GDM1 (cell line): ENCODE data around the gene GHITM.
"Not testable (repeated sequence)": the region's sequence is repeated elsewhere in the genome, so short reads cannot be mapped to it uniquely, and the experiment has no call there.

ENCODE experiments used
- DNase-seq: peaks from one replicate; lab custom pipeline; 2025; lab: John Stamatoyannopoulos, UW

GHITM gene

DNA sequence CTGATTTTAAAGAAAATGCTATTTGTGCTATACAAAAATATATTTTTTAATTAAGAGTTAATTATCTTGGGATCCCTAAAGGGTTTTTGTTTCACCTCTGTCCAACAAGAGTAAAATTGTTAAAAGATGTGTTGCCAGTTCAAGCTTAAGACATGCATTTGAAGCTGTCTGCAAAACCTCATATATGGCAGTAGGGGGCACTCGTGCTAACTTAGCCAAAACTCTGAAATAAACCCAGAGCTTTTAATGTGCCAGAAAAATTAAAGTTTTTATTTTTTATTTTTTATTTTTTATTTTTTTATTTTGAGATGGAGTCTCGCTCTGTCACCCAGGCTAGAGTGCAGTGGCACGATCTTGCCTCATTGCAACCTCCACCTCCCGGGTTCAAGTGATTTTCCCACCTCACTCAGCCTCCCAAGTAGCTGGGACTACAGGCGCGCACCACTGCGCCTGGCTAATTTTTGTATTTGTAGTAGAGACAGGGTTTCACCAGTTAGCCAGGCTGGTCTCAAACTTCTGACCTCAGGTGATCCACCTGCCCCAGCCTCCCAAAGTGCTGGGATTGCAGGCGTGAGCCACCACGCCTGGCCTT, 8.8 kb downstream of the GHITM start:
- not testable (repeated sequence) for DNase-seq

DNA sequence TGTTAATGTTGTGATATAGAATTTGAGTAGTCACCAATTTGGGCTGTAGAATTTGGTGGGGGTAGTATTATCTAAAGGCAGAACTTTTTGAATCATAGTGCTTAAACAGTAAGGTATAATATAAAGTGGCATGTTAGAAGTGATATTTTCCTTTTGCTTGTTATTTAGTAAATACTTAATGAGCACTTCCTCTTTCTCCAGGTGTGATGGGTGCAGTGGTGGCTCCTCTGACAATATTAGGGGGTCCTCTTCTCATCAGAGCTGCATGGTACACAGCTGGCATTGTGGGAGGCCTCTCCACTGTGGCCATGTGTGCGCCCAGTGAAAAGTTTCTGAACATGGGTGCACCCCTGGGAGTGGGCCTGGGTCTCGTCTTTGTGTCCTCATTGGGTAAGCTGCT, 10.5 kb downstream of the GHITM start:
- DNase-seq, result no peak

DNA sequence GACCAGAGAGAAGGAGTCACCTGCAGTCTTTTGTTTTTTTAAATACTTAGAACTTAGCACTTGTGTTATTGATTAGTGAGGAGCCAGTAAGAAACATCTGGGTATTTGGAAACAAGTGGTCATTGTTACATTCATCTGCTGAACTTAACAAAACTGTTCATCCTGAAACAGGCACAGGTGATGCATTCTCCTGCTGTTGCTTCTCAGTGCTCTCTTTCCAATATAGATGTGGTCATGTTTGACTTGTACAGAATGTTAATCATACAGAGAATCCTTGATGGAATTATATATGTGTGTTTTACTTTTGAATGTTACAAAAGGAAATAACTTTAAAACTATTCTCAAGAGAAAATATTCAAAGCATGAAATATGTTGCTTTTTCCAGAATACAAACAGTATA, 13.5 kb downstream of the GHITM start:
- no peak for DNase-seq

- DNase-seq, result no peak
These were observed 16.2 kb downstream of the GHITM start for GRCh38 chr10:84155521-84155920.

- no peak for DNase-seq
These were observed 16.7 kb downstream of the GHITM start for GRCh38 chr10:84156009-84156408.

DNA sequence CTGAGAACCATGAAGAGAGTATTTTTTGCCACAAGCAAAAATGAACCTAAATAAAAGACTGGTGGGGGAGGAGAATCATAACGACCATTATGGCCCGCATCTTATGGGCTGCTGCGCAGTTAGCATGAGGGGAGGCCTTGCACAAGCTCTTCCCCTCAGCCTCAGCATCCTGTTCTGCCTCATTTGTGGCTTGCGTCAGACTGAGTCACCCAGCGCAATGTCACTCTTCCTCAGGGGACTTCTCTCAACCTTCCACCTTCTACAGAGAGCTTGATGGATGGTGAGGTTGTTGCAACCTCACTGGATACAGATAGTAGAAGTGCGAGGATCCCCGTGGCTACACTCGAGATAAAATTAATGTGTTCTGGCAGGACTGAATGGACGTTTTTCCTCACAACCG, 17.5 kb downstream of the GHITM start:
- peak; percentile 65 for DNase-seq

- DNase-seq, result no peak
These were observed 18.8 kb downstream of the GHITM start for GRCh38 chr10:84158061-84158460.

- no peak for DNase-seq
These were observed 19.2 kb downstream of the GHITM start for GRCh38 chr10:84158550-84158949.

- no peak for DNase-seq
These were observed 19.9 kb downstream of the GHITM start for GRCh38 chr10:84159076-84159685.

GRCh38 chr10:84160663-84161362, 21.5 kb downstream of the GHITM start:
- no peak for DNase-seq

- no peak for DNase-seq
These were observed 24.7 kb downstream of the GHITM start for GRCh38 chr10:84163996-84164395.

DNA sequence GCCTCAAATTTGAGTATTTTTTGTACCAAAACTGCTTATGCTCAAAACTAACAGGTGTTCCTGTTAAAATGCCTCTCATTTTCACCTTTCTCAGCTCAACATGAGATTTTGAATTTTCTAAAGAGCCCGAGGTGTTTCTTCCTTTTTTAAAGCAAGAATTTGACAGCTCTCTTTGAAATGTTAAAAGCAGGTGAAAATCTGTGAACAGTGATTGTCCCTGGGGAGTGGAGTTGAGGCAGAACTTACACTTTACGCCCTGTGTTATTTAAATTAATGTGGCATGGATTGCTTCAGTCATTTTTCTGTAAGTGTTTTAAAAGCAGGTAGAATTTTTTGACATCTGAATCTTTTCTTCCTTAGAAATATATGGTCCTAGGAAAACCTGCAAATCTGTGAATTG, 25.1 kb downstream of the GHITM start:
- no peak for DNase-seq

DNA sequence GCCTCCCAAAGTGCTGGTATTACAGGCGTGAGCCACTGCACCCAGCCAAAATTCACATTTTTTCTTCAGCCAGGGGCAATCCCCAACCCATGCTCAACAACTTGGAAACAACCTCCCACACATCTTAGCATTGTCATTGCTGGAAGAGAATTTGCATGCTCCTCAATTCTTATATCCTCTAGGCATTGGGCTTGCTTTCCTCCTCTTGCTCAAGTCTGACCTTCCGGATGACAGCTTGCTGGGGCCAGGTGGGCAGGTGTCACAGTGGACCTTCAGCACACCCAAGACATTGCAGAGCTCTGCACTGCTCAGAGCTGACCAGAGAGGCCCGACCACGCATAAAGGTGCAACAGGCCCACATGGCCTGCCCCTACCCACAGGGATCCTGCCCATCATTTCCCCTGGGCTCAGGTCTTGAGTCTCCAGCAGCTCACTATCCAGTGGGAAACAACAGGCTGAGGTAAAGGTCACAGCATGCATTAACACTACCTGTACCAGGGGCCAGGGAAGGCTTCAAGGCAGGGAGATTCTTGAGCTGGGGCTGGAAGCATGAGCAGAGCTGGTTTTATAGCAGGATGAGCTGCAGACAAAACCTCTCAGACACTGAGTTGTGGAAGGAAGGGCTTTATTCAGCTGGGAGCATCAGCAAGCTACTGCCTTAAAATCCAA, 27.4 kb downstream of the GHITM start:
- DNase-seq, result no peak

DNA sequence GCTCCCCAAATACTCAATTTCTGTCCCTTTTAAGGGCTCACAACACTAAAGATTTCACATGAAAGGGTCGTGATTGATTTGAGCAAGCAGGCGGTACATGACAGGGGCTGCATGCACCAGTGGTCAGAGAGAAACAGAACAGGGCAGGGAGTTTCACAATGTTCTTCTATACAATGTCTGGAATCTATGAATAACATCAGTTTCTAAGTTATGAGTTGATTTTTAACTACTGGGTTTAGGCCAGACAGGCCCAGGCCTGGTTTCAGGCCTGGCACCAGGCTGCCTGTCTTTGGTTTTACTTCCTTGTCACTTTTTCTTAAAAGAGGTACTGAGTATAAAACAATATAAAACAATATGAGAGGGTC, 28.0 kb downstream of the GHITM start:
- DNase-seq, result not testable (repeated sequence)

GRCh38 chr10:84168382-84168781, 29.1 kb downstream of the GHITM start:
- not testable (repeated sequence) for DNase-seq

DNA sequence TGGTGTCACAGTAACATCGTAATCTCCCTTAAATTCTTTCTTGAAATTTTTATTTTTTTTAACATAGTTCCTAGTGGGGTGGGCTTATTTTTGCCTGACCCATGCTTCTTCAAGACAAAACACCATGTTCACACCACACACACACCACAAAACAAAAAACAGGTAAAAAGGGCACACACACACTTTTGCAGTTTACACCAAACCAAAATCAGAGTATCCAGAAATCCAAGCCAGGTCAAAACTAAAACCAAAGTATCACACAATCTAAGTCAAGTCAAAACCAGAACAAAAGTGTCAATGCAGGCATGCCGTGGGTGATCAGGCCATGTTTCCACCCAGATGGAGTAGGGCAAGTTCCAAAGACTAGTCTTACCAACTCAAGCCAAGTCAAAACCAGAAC, 31.9 kb downstream of the GHITM start:
- DNase-seq, result not testable (repeated sequence)

DNA sequence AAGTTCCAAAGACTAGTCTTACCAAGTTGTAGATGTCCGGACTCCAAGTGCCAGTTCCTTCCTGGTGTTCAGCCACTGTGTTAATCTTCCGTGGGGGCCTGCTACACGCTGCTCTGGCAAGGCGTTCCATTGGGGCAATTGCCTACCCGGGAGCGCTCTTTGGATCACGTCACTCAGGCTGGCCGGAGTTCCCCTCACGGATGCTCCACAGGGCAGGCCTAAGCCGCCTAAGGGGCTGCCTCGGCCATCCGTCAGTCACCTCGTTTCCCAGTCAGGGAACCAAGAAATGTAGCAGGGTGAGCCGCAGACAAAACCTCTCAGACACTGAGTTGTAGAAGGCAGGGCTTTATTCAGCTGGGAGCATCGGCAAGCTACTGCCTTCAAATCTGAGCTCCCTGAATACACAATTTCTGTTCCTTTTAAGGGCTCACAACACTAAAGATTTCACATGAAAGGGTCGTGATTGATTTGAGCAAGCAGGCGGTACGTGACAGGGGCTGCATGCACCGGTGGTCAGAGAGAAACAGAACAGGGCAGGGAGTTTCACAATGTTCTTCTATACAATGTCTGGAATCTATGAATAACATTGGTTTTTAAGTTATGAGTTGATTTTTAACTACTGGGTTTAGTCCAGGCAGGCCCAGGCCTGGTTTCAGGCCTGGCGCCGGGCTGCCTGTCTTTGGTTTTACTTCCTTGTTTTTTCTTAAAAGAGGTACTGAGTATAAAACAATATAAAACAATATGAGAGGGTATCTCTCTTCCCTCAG, 32.6 kb downstream of the GHITM start:
- DNase-seq, result not testable (repeated sequence)

- no peak for DNase-seq
These were observed 33.4 kb downstream of the GHITM start for GRCh38 chr10:84172467-84173356.

DNA sequence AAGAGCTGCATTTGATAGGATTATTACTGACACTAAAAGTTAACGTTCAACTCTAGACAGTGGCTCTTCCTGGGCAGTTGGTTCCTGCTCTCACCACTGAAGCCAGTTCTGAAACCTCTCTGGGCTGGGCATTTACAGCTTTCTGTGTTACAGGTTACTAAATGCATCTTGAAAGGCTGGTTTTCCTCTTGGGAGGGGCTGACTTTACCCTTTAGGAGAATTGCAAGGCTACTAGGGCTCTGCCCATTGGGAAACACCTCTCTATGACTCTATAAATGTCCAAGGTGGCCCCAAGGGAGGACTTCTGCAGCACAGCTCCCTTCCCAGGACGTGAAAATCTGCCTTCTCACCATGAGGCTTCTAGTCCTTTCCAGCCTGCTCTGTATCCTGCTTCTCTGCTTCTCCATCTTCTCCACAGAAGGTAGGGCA, 34.2 kb downstream of the GHITM start, which contains the start of gene GPR15LG:
GPR15LG (plus strand) TSS at position 301 of the 429 bp plus-strand sequence; CDS start at position 352, 51 bp downstream.
- no peak for DNase-seq

DNA sequence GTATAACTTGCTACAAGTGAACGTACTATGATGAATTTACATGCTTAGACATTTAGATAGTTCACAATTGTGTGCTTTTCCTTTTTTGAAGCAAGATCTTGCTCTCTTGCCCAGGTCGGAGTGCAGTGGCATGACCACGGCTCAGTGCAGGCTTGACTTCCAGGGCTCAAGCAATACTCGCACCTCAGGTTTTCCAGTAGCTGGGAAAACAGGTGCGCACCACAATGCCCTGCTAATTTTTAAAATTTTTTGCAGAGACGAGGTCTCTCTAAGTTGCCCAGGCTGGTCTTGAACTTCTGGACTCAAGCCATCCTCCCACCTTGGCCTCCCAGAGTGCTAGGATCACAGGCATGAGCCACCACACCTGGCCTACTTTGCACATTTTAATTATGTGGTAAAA, 36.1 kb downstream of the GHITM start:
- no peak for DNase-seq

- no peak for DNase-seq
These were observed 37.0 kb downstream of the GHITM start for GRCh38 chr10:84176351-84176750.
